Suppressor macrophage treated with lipopolysaccharide for 1 hour (primary cell): Measurements from ENCODE around the gene MANEAL.

Source experiments
- DNase-seq, 3 donors: peaks; one replicate each; pipeline ENCODE4 v3.0.0-alpha.2; 2020 to 2022

Gene MANEAL

DNA sequence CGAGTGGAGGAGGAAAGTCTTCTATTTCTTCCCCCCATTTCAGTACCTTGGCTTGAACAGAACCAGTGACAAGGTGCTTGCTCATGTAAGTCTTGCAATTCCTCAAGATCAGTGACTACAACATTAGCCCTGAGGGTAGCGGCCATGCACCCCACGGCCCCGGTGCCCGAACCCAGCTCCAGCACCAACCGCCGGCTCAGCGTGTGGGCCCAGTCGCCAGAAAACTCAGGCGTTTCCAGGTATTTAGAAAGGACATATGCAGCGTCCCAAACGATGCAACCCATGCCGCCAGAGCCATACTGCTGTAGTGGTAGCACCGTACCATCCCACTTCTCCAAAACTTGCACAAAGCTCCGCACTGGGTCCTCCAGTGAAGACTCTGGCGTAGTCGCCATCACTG is 11.2 kb upstream of the MANEAL start:
- no peak for DNase-seq

DNA sequence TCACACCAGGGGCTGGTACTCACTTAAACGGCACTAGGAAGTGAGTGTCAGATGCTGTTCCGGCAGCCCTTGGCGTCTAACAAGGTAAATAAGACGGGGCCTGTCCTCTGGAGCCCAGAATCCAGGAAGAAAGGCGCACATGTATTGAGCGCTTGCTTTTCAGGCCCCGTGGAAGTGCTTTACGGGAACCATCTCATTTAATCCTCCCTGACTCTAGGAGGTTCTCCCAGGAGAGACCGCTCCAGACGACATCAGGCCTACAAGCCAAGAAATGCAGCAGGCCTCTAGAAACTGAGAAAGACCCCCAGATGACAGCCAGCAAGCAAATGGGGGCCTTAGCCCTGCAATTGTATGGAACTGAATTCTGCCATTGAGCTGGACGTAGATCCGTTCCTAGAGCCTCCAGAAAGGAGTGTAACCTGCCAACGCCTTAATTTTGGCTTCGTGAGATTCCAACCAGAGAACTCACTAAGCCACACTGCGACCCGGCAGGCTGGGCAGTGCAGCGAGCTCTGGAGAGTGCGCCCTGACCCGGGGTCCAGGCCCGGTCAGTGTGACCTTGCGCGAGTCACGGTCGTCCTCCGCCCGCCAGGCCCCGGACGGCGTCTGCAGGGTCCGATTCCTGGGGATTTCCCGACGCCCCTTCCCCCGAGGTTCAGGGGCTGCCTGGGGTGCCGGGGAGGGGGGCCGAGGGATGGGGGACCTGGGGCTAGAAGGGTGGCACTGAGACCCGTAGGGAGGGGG is 532 bp upstream of the MANEAL start:
- no peak for DNase-seq

DNA sequence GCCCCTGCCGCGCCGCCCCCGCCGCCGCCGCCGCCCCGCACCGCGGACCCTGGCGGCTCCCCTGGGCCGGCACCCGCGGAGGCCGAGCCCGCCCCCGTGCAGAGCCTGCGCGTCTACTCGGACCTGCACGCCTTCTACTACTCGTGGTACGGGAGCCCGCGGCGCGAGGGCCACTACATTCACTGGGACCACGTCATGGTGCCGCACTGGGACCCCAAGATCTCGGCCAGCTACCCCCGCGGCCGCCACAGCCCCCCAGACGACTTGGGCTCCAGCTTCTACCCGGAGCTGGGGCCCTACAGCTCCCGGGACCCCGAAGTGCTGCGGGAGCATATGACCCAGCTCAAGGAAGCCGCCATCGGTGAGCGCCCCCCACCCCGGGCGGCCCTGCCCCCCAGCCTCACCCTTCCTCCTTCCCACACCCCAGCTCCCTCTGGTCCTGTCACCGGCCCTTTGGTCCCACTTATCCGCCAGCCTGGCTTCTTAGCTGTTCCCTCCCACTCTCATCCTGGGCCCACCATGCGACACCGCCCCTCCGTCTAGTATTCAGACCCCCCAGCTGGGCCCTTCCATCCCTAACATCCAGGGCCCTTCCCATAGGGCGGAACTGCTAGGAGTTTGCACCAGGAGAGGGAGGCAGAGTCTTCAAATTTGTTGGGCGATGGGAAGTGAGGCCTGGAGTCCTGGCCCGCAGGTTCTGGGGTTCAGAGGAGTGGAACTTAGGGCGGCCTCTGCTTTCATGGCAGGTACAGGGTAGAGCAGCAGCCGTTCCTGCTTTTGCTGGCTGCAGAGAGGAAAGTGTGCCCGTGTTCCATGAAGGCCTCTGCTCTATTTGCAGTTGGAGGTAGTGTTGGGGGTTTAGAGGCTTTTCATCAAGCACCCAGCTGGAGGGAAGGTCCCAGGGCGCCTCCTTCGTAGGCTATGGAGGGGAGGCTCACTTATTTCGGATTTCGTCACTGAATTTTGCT is 1.0 kb downstream of the MANEAL start:
- peak; percentile 15 to 28 (median 23) for DNase-seq

DNA sequence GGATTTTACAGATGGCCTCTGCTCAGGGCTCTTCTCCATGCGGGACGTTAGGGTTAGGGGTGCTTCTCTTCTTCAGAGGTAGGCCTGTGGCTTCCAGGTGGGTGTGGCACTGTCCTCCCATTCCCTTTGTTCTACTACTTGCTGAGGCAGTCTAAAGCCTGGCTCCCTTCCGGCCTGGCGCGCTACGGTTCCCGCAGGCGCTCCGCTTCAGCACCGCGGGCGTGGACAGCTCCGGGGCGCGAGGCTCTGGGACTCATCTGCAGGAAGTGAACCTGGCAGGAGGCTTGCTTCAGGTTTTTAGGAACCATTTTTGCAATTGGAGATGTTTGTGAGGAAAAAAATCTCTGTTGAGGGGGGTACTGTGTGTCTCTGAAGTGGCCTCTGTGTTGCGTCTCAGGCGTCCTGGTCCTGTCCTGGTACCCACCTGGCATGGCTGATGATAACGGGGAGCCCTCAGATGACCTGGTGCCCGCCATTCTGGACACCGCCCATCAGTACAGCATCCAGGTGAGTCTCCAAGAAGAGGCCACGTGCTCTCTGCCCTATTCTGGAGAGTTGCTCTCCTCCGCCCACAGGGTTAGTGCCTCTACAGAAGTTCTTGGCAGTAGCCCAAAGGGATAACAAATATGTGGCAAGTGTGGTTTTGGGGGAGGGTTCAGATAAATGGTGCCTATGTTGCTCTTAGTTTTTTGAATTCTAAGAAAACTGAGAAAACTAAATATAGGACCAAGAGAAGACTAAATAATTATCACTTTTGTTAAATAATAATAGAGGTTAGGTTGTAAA is 1.9 kb downstream of the MANEAL start:
- peak; percentile 51 to 78 (median 62) for DNase-seq

DNA sequence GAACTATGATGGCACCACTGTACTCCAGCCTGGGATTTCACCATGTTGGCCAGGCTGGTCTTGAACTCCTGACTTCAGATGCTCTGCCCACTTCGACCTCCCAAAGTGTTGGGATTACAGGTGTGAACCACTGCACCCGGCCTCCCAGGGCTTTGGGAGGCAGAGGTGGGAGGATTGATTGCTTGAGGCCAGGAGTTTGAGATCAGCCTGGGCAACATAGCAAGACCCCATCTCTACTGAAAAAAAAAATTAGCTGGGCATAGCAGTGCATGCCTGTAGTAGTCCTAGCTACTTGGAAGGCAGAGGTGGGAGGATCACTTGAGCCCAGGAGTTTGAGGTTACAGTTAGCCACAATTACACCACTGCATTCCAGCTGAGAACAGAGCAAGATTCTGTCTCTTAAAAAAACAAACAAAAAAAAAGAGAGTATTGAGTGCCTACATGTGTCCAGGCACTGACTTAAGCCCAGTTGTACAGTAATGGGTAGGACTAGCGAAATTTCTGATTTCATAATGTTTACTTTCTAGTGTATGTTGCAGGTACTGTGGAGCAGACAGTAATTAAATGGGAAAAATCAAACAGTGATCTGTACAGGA is 4.2 kb downstream of the MANEAL start:
- no peak for DNase-seq

DNA sequence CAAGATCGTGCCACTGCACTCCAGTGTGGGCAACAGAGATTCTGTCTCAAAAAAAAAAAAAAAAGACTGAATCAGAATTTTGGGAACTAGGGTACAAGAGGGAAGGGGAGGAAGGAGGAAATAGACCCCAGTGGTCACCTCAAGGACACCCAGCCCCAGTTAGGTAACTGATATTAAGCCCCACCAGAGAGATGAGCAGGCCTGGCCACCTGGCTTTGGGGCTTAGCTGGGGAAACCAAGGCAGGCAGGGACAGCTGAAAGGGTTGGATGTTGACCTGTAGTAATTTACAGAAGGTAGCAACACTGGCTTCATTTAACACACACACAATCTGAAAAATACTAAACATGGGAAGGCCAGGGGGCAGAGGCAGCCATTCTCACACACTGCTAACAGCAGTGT is 8.8 kb downstream of the MANEAL start:
- no peak for DNase-seq

DNA sequence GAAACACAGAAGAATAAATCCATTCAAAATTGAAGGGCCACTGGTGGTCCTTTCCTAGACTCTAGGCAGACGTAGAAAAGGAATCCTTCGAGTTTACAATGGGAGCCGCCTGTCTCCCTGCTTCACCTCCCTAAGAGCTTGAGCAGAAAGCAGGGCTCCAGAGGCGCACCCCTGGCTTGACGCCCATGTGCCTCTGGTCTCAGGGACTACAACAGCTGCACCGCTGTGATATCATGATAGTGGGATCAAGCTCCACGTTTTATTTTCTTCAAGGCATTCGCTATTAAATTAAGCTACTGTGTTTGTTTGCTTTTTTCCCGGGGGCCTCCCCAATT is 13.5 kb downstream of the MANEAL start:
- no peak for DNase-seq

DNA sequence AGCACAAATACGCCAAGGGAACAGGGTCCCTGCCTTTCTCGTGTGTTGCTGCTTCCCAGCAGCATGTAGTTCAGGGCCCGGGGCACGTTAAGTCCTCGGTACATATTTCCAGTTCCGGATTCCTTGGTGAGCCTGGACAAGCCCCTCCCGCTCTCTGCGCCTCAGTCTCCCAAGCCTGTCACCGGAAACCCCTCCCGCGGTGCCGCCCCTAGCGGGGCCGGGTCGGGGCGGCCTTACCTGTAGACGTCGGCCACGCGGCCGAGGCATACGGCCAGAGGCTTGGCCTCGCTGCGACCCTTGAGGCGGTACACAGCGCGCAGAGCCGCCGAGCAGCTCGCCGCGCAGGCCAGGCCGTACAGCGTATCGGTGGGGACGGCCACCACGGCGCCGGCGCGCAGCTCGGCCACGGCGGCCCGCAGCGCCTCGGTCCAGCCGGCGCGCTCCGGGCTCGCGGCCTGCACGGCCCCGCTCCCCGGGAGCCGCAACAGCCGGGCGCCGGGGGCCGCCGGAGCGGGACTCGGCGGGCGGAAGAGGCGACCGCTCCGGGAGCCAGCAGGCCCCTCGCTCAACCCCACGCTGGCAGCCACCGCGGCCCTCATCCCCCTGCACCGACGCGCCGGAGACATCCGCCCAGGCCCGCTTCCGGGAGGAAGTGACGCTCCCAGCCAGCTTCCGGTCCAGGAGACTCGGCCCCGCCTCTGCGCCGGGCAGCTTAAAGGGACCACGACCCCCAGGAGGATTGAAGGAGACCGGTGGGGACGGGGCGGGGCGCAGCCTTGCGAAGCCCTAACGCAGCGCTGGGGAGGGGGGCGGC is 14.1 kb downstream of the MANEAL start, which contains the start of the genes C1orf122 and YRDC:
Gene C1orf122 (plus strand): TSS at position 236 of the 814 bp plus-strand sequence. CDS start 615 bp downstream, outside the sequence.
Gene YRDC (minus strand): TSS at position 654 of the 814 bp plus-strand sequence. CDS start 28 bp downstream, at position 626.
- peak; percentile 95 to 97 (median 97) for DNase-seq

DNA sequence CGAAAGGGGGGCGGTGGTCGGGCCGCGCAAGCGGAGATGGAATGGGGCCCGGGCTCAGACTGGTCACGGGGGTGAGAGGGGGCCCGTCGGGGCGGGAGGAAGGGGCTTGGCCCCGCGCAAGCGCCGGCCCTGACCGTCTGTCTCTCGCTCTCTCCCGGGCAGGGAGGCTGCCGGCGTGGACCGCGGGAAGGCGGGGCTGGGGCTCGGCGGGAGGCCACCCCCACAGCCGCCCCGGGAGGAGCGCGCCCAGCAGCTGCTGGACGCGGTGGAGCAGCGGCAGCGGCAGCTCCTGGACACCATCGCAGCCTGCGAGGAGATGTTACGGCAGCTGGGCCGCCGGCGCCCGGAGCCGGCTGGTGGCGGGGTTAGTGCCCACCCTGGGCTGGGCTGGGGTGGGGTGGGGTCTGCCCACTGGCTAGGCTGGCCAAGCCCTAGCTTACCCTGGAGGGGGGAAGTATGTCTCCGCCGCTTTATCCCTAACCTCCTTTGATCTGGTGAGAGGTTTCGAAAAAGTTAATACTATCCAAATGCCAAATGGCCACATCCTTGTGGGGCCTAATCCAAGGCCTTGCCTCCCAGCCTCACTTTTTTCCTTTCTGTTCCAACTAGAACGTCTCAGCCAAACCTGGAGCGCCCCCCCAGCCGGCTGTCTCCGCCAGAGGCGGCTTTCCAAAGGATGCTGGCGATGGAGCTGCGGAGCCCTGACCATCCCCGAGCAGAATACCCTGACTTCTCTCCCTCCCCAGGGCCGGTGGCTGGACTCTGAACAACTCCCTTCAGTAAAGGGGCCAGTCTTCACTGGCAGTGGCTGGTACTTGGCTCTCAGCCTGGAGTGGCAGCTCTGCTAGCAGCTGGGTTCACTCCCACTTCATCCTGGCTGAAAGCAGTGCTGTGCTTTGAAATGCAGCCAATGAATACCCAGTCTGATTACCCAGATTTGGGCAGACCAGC is 15.0 kb downstream of the MANEAL start:
- DNase-seq: peak; percentile 74 to 91 (median 84)

DNA sequence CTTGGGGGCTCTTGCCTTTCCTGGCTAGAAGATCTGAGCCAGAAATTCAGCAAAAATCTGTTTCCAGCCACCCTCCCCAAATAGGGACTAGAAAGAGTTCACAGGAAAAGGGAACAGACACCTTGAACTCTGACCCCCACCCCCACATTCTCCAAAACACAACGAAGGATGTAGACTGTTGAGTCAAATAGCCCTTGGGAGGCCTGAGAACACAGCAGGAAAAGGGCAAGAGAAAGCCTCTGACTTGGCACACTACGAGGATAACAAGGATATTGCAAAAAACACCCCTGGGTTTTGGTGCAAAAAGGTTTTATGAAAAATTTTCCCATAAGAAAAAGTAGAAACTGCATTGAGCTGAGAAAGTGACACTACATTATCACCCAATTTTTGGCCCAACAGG is 16.3 kb downstream of the MANEAL start:
- peak; percentile 33 to 53 (median 36) for DNase-seq

DNA sequence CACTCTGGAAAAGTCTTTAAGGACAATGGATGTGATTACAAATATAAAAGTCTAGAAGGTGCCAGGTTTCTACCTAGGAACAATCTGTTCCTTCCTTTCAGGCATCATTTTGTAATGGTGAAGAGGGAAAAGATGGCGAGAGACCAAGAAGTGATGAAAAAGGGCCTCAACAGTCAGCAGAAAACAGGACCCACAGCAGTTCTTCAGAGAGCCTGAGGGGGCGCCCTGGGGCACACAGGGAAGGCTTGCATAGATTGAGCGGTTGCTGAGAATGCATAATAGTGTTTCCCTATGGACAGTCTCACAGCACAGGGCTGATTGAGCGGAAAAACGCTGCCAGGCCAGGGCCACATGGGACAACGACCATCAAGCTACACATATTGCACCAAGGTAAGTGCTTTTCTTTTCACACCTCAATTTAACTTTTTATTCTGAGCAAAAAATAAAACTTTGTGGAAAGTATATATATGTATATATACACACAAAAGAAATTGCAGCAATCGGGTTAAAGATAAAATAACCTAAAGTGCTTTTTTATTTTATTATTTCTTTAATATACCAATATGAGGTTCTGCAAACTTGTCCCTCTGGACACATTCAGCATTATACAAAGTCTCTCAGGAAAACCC is 17.5 kb downstream of the MANEAL start:
- peak; percentile 83 to 88 (median 86) for DNase-seq

DNA sequence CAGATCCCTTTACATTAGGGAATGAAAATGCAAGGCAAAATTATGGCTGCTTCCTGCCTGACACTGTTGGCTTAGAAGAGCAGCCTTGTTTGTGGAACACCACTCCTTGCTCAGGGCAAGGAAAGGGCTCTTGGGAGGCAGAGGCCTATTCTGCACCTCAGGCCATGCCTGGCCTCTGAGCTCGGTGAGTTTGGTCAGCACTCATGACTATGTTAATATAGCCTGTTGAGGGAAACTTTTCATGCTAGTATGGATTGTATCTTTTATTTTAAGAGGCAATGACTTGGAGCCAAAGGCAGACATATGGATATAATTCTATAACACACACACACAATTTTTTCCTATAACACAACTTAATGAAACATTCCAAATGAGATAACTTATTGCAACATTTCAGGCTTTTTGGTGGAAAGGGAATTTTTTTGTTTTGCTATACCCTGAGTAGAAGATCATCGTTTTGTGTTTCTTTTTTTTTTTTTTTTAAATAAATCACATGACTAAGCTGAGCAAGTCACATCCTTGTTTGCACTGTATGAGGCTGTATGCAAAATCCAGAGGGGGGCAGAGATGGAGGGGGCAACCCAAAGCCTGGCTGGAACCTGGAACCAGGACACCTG is 20.0 kb downstream of the MANEAL start:
- peak; percentile 16 to 71 (median 57) for DNase-seq

DNA sequence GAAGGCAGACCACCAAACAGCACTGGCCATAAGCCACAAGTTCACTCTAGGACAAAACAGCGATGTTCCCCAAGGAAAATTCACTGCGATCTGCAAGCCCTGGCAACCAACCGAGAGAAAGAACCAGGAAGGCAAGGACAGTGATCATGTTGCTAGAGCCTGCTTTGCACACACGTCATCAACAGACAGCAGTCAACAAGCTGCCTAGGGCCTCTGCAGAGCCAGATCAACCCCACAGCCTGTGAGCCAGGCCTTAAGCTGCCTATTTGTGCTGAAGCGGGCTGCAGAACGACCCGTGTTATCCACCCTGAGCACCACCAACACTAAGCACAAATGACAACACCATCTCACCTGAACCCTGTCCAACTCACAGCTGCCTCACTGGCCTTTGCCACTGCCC is 20.6 kb downstream of the MANEAL start:
- no peak for DNase-seq

DNA sequence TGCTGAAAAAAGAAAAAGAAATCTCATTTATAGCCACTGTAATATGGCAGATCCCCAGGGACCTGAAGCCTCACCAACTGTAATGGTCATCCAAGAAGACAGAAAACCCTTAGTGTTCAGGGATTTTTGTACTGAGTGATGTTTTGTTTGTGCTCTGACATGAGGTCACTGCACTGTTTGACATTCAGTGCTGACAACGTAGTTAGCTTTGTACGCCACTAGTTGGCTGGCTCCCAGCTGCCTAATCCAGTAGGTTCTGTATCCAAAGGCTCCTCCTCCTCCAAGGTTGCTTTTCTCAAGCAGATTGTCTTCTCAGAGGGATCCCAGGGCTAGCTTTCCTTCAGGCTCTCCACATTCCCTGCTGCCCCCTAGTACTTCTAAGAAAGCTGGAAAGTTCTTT is 23.8 kb downstream of the MANEAL start:
- peak in 1 of 3 donors; percentile 31 for DNase-seq

DNA sequence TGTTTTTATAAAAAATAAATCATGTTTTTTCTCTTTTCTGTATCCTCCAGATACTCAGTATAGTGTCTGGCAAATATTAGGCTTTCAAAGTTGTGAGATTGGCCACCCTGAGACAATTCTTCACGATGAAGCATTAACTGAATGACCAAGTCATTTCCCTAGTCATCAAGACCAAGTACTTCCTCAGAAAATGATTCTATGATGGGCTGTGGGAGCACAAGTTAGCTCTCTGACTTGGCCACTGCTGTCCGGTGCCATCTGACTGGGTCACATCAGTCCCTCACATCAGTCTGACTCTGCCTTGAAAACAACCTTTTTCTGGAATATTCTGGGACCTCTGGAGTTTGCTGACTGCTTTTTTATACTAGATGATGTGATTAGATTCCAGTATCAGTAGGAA is 27.8 kb downstream of the MANEAL start:
- peak in 2 of 3 donors; percentile 44 to 67 for DNase-seq

DNA sequence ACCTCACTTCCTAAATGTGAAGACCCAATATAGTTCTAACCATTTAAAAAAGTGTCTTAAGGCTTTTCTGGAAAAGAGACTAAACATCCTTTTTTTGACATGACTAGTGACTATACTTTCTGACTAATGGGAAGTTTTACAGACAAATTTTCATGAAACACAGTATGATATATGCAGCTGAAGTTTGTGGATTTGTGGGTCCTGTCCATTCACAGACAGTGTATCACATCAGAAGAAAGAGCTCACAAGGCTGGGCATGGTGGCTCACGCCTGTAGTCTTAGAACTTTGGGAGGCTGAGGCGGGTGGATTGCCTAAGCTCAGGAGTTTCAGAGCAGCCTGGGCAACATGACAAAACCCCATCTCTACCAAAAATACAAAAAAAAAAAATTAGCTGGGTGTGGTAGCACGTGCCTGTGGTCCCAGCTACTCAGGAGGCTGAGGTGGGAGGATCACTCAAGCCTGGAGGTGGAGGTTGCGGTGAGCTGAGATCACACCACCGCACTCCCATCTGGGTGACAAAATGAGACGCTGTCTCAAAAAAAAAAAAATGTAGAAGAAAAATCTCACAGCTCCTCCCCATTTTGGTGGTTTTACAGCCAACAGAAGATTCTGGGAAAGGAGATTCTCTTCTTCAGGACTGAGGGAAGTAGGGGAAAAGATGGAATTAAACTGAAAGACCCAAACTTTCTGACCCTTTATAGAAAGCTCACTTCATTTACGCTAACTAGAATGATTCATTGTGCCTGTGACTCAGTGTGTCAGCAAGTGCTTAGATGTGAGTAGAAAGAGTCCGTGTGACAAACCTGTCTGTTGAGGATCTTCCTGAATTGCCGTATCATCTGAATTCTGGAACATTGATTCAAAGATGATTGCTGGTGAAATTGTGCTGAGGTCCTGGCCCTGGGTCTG is 29.5 kb downstream of the MANEAL start:
- DNase-seq: peak; percentile 70 to 90 (median 90)

DNA sequence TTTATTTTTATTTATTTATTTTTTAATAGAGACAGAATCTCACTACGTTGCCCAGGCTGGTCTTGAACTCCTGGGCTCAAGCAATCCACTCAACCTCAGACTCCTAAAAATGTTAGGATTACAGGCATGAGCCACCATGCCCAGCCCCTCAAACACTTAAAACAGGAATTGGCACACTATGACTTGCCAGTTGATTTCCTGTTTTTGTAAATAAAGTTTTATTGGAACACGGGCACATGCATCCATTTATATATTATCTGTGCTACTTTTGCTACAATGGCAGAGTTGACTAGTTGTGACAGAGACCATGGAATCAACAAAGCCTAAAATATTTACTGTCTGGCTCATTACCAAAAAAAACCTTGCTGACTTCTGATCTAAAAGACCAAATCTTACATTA is 30.4 kb downstream of the MANEAL start:
- no peak for DNase-seq

DNA sequence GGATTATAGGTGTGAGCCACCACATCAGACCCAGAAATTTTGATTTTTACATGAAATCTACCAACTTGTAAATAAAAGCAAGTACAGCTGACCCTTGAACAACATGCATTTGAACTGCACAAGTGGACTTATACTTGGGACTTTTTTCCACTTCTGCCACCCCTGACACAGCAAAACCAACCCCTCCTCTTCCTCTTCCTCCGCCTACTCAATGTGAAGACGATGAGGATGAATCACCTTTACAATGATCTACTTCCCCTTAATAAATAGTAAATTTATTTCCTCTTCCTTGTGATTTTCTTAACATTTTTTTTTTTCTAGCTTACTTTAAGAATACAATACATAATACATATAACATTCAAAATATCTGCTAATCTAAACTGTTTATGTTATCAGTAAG is 31.9 kb downstream of the MANEAL start:
- DNase-seq: peak; percentile 77 to 88 (median 84)
